T-helper 9 cell (primary cell): ENCODE measurements around the gene SND1.
"Not testable (repeated sequence)": the region's sequence is repeated elsewhere in the genome, so short reads cannot be mapped to it uniquely, and the experiment has no call there.

Experiments
- DNase-seq: peaks from one replicate; pipeline ENCODE4 v3.0.0-alpha.2; 2020

The SND1 gene

DNA sequence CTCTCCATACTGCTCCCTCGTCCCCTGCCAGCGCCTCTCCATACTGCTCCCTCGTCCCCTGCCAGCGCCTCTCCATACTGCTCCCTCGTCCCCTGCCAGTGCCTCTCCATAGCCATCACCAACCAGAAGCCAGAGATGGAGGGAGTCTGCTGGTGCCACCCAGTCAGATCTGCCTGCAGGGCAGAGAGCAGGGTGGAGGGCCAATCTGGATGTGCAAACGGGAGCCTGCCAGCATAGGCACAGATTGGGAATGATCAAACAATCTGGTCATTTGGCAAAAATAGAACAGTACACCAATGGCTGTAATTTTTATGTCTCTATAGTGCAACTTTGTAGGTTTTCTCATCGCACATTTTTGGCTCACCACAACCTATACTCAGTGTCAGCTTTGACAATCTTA is 456.1 kb downstream of the SND1 start:
- no peak for DNase-seq

DNA sequence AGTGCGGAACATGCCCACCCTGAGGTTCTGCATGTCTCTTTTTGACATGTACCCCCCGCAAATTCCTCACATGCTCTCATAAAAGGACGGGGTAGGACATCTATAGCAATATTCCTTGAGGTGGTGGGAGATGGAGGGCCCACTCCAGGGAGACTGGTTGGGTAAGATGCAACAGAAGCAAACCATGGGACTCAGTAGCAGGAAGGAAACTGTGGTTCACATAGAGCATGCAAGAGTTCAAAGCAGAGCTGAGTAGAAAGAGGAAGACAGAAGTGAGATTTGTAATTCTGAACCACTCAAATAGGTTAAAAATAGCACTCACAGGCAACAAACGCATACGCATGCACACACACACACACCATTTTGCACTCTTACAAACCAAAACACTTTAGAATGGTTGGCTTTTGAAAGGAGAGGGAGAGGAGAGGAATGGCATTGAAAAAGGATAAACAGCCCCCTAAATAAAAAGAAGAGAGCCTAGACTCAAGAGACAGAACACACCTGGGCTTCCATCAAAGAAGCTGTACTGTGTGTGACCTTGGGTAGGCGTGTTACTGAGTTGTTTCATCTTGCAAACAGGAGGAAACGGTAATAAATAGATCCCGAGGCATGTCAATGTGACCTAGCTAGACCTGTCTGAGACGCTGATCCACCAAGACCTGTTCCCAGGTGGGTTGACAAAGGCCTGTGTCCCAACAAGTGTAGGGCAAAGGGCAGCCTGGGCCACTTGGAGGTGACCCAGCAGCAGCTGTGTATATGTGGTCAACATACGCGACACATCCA is 456.8 kb downstream of the SND1 start:
- DNase-seq: no peak

DNA sequence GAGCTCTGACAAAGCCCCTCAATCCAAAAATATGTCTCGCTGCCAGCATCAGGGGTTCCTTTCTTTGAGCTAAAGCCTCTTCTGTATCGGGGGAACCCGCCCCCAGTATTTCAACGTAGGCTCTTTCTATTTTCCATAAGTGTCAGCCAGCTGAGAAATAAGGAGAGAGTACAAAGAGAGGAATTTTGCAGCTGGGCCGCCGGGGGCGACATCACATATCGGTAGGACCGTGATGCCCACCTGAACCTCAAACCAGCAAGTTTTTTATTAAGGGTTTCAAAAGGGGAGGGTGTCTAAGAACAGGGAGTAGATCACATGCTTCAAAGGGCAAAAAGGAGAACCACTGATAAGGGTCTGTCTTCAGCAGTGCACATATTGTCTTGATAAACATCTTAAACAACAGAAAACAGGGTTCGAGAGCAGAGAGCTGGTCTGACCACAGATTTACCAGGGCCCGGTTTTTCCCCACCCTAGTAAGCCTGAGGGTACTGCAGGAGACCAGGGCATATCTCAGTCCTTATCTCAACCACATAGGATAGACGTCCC is 457.5 kb downstream of the SND1 start:
- DNase-seq: not testable (repeated sequence)

DNA sequence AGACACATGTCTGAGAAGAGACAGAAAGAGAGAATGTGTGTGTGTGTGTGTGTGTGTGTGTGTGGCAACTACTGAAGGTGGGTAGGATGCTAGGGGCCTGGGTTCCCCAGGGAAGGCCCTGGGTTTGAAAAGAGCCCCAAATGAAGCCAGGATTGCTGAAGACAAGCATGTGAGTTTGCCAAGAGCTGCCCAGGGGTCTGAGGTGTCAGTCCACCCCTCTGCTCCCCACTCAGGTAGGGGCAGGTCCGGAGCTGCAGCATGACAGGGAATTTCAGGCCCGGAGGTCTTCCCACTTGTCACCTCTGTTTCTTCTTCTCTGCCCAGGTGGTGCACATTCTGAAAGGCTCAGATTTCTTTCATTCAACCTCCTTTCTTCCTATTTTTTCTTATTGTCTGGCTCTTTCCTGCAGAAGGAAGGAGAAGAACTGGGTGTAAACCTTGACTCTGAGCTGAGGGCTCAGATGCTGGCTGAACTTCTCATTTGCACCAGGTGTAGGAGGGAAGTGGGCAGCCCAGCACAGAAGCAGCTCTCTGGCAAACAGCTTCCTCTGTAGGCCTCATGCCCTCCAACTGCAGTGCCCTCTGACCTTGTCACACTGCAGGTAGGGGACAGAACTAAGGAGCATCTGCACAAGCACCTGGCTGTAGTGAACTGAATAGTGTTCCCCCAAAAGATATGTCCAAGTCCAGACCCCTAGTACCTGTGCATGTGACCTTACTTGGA is 458.8 kb downstream of the SND1 start:
- no peak for DNase-seq

DNA sequence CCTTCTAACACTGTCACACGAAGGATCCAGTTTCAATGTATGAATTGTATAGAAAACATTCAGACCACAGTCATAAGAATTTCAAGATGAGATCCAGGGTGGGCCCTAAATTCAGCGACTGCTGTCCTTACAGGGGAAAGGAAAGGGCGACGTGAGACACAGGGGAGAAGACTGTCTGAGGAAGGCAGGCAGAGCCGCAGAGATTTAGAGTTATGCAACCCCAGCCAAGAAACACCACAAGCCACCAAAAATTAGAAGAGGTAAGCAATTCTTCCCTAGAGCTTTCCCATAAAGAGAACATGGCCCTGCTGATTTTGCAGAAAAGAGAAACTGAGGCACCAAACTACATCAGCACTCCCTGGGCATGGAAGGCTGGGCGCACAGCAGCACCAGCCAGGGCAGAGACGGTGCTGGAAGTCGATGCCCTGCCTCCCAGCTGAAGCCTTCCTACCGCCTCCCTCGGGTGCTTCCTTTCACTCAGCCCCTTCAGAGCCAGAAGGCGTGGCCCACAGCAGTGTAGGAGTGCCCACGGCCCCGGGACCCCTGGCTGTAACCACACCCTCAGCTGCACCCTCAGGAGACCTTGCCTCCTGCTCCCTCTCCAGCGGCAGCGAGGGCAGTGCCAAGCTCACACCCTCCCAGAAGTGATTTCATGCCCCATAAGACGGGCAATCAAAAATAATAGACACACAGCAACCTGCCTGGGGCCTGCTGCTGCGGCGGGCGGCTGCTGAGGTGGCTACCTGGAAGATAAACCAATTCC is 460.2 kb downstream of the SND1 start:
- DNase-seq: no peak

DNA sequence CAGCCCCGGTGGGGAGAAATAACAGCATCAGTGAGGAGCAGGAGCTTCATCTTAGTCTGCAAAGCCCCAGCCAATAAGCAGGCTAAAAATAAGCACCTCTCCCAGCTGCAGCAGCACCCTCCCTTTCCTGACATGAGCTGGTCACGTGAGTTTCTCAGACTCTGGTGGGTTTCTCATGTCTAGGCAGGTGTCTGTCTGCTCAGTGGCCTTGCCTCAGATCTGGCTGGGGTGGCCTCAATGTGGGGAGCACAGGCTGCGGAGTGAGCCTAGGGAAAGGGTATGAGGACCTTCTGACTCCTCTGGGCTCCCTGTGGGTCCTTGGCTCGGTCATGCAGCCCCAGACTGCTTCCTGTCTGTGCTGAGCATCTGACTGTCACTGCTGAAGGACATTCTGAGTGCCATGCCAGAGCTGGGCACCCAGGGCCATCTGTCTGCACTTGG is 460.8 kb downstream of the SND1 start:
- DNase-seq: no peak

DNA sequence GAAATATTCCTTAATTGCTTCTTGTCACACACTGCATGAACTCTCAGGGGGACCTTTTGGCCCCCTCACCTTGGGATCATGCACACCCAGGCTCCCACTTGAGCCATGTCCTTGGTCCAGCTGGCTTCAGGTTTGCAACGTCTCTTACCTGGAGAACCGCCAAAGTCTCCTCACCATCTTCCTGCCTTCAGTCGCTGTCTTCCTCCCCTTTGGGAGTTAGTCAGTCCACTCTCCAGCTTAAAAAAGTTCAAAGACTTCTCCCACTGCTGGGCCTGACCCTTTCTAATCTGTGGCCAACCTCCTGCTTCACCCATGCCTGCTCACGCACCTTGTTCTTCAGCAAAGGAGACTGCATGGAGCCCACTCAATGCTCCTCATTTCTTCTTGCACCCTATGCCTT is 461.8 kb downstream of the SND1 start:
- DNase-seq: no peak

DNA sequence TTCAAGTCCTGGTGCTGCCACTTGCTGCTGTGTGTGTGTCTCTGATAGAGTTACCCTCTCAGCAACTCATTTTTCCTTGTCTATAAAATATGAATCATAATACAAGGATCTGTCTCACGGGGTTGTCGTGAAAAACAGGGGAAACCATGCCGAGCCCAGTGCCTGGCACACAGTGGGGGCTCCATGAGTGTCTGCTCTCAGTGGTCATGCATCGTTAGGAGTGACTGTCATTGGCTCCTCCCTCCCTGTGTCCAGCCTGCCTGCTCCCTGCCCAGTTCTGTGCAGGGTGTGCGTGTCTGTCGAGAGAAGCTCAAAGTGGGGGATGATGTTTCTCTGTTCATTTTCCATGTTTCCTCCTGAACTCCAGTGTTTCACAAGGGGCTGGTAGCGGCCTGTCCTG is 462.8 kb downstream of the SND1 start:
- DNase-seq: no peak

DNA sequence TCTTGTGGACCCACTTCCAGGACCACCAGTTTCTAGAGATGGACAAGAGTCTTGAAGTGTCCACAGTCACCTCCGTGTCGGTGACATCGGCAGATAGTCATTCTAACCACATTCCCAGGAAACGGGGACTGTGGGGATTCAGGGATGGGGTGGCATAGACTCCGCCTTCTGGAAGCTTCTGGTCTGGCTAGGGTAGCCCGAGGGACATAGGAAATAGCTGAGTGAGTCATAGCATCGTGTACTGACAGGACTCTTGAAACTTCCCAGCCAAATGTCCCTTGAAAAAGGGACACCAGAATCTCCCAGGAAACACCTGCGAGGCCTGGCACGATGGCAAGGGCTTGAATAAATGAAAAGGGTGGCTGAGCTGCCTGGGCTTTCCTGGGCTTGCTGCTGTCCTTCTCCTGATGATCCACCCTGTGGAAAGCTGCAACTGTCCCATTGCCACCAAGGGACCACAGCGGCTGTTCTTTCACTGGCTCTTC is 463.4 kb downstream of the SND1 start:
- DNase-seq: no peak

DNA sequence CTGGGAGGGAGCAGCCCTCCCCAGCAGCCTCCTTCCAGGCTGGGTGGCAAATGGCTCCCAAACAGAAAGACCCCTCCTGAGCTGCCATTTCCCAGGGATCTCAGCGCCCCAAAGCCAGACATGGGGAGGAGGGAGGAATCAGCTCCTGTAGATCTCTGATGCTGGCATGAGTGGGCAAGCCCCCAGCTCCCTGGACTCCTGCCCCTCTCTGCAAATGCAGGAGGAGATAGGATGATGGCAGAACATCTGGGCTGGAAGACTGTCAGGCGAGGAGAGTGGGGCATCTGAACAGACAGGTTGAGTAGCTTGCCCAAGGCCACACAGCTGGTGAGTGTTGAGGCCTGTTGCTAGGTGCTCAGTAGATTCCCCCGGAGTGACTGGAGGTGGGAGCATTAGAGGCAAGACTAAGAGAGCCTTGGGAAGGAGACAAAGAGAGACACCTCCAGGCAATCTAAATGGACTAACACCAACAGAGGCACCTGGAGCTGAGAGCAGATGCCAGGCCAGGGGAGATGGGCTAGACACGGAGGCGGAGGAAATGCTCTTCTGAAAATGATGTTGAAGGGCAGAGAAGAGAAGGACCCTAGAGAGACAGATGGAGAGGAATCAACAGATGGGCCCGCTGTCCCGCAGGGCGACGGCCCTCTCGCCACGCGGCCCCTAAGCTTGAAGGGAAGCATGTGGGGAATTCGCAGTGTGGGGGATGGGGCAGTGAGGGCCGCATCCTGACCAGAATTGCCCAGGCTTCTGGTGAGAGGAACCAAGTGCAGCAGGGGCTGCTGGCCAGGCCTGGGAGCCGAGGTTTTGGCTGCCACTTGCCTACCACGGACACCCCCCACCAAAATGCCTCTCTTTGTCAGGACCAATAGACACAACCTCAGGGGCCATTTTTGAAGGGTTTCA is 464.1 kb downstream of the SND1 start:
- no peak for DNase-seq

DNA sequence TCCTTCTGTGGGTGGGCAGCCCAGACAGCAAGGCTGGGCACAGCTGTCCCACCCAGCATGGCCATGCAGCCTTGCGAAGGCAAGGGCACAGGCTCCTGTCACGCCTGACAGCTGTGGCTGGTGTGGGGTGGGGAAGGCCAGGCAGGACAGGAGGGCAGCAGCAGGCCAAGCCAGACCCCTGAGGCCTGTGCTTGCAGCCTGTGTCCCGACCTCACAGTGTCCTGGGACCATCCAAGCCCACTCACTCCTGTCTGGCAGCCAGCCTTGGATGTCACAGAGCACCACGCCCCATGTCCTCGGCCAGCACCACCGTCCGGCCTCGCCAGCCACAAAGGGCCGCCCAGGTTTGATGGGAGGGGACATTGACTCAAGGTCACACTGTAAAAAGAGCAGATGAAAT is 464.7 kb downstream of the SND1 start:
- no peak for DNase-seq

DNA sequence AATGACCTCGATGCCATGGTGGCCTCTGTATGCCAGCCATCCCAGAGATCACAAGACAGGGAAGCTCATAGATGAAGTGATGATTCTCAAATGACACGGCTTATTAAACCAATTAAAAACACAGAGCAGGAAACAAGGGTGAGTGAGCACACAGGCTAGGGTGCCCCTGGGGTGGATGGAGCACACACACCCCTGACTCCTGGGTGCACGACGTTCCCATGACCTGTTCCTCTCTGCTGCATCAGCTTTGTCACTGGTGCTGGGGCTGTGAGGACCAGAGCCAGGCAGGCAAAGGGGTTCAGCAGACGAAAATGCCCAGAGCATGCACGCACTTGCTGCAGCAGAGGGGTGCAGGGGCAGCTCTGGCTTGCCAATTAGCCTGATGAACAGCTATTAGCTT is 465.7 kb downstream of the SND1 start:
- DNase-seq: no peak

DNA sequence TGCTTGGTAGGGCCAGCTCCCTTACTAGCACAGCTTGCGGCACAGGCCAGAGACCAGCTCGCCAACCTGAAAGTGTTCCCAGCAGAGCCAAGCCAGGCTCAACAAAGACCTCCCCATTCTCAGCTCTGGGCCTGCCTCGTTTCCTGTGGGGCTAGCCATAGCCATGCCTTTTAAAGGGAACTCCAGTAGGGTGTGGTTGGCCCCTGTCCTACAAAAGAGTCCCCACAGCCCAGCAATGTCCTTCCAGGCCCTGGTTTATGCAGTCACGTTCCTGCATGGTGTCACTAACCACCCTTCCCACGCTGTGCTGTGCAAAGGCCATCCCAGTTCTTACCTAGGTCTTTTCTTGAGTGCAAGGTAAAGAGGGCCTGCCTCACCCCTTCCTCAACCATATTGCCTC is 467.0 kb downstream of the SND1 start:
- no peak for DNase-seq

DNA sequence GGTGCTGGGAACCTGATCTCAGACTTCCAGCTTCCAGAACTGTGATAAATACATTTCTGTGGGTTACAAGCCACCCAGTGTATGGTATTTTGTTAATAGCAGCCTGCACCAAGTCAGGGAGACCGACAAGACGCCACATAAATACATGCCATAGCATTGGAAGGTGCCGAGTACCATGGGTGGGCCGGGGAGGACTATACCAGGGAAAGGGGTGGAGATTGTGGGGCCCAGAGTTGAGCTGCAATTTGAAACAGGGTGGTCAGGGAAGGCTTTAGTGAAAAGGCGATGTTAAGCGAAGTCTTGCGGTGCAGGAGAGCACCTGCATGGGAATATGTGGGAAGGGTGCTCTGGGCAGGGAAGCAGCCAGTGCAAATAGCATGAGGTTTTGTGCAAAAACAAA is 468.1 kb downstream of the SND1 start:
- DNase-seq: no peak

DNA sequence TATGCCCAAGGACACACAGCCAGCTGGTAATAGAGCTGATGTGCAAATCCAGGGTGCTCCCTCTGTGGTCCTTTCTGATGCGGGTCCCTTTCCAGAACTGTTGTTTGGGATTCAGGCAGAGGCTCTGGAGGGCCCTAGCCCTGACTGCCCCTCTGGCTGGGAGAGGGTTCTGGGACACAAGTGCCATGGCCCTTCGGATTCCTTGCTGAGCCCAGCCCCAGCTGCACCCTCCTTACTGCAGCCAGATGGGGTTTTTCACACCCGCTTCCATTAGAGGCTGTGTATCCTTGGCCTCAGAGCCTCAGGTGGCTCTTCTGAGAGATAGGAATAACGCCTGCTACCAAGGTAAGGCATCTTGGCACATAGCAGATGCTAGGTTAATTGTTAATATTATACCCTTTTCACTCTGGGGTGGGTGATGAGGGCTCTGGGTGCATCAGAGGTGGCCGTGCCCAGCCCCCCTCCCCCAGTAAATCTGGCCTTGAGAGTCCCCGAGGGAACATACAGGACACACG is 469.0 kb downstream of the SND1 start:
- DNase-seq: no peak

DNA sequence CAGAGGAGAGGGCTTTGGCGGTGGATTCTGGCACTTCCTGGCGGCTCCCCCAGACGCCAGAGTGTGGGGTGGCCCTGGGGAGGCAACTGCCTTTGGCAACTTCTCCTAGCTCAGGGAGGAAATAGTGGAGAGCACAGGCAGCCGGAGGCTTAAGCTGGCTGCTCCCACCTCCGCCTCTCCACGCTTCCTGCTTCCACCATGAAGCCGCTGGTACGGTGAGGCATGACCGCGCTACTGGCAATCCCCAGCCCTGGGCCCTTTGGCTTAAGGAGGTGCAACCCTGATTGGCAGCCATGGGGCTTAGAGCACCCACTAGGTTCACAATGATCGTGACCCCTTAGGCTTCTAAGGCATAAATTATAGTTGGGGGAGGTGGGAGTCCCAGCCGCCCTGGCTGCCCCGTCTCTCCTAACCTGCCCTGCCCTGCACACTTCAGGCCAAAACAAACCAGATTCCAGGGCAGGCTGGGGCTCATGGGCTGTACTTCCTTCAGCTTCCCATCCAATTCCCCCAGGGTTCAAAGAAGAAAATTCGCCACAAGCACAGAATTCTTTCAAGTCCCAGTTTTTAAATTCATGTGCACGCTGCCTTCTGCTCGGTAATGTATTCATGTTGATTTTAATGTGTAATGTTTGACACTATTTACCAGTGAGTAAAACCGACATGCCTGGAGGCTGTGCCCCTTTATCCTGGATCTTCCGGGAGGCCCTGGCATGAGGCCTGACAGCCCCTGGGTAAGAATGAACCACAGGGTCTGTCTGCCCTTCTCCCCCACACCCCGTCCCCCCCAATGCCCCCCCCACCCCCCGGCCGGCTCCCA is 469.9 kb downstream of the SND1 start:
- DNase-seq: no peak

DNA sequence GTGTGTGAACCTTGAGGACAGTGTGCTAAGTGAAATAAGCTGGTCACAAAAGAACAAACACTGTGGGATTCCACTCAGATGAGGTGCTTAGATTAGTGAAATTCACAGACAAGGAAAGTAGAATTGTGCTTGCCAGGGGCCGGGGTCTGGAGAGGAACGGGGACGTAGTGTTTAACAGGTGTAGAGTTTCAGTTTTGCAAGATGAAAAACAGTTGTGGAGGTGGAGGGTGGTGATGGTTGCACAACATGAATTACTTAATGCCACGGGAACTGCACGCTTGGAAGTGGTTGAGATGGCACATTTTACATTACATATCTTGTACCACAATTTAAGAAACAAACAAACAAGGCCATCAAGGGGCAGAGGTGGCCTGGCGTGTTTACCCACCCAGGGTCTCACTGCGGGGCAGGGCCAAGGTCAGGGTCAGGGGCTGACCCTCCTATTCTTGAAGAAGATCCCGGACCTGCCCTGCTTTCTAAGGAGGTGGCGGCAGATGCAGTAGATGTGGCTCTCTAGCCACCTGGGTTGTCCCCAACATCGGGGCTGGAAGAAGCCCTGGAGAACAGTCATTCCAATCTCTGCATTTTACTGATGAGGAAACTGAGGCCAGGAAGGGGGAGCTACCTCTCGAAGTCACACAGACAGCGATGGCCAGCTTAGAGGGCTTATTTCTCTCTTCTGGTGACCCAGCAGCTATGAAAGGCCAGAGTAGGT is 470.7 kb downstream of the SND1 start:
- no peak for DNase-seq

DNA sequence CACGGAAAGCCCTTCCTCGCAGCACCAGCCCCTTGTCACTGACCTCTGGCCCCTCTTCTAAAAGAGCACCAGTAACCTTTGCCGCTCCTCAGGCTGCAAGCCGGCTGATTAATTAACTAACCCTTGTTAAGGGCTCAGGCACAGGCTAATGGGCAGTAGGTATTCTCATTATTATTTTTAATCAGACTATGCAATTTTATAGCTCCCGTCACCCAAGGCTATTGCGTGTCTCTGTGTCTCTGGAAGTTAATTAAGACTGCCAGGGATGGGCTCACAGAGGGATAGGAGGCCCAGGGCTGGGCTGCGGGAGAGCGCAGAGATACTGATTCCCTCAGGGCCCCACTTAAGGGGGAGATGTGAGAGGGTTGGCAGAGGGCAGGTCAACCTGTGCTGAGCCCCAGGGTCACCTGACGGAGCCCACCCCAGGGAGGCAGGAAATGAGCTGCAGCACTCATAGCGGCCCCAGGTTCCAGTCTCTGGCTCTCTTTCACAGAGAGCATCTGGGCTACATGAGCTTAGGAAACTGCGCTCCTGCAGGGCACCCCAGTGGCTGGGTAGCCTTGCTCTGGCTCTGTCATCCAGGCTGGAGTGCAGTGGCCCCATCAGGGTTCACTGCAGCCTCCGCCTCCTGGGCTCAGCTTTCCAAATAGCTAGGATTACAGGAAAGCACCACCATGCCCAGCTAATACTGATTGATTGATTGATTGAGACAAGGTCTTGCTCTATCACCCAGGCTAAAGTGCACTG is 471.5 kb downstream of the SND1 start:
- DNase-seq: no peak

DNA sequence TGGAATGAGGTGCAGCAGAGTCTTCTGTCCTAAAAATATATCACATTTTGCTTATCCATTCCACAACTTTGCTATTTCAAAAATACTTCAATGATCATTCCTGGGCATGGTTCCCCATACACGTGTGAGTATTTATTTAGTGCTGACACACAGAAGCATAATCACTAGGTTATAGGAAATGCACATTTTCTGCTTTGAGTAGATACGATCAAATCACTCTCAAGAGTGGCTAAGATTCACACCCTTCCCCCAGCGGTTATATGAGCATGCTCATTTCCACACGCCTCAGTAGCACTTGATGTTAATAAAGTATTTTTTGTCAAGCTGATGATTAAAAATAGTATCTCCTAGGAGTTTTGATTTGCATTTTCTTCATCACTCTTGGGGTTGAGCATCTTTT is 472.8 kb downstream of the SND1 start:
- DNase-seq: no peak

DNA sequence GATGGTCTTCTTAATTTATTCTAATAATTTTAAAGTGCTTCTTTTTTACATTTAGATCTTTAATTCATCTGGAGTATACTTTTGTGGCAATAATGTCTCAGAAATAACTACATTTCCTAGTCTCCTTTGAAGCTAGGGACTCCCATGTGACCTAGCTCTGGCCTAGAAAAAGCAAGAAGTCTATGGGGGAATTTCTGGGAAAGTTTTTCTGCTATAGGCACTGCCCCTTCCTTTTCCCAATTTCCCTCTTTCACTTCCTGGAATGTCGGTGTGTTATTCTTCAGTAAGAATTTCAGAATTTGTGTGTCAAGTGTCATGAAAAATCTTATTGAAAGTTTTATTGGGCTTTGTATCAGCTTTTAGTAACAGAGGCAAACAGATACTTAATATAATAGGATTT is 473.8 kb downstream of the SND1 start:
- no peak for DNase-seq
